Measurements from ENCODE around the gene FUZ.

GRCh38 chr19:49787746-49788145 lies 25.3 kb downstream of the FUZ start:
- TF ChIP-seq CTCF (conservative IDR thresholded peaks at IDR 0.05; ENCODE audit: low read depth, low read length) (no peak), EZH2 (IDR thresholded peaks at IDR 0.05; ENCODE audit: low read length, unreplicated experiment) (no peak), EZH2phosphoT487 (IDR thresholded peaks at IDR 0.05; ENCODE audit: borderline replicate concordance, low read length) (no peak)

Data from PC-3 (cell line).